Measurements from ENCODE around the gene TBC1D1.

DNA sequence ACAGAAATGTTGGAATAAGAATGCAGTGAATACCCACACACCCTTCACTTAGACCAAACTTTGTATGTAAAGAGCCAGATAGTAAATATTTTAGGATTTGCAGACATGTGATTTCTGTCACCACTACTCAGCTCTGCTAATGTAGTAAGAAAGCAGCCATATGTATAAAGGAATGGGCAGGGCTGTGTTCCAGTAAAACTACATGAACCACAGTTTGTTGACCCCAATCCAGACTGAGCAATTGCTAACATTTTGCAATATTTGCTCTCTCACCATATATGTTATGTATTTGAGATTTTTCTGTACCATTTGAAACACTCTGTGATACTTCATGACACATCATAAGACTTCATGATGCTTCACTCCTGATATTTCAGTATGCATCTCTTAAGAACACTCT lies 32.0 kb upstream of the TBC1D1 start:
- TF ChIP-seq, protein P1, sequence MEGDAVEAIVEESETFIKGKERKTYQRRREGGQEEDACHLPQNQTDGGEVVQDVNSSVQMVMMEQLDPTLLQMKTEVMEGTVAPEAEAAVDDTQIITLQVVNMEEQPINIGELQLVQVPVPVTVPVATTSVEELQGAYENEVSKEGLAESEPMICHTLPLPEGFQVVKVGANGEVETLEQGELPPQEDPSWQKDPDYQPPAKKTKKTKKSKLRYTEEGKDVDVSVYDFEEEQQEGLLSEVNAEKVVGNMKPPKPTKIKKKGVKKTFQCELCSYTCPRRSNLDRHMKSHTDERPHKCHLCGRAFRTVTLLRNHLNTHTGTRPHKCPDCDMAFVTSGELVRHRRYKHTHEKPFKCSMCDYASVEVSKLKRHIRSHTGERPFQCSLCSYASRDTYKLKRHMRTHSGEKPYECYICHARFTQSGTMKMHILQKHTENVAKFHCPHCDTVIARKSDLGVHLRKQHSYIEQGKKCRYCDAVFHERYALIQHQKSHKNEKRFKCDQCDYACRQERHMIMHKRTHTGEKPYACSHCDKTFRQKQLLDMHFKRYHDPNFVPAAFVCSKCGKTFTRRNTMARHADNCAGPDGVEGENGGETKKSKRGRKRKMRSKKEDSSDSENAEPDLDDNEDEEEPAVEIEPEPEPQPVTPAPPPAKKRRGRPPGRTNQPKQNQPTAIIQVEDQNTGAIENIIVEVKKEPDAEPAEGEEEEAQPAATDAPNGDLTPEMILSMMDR (conservative IDR thresholded peaks at IDR 0.05; ENCODE audit: low read depth in 2 of 2): no peak
- TF ChIP-seq POLR2AphosphoS5 (IDR thresholded peaks at IDR 0.05; ENCODE audit: low read depth) (no peak), EZH2 (IDR thresholded peaks at IDR 0.05; ENCODE audit: low read depth, unreplicated experiment) (no peak), JUNB (IDR thresholded peaks at IDR 0.05; ENCODE audit: unreplicated experiment) (no peak), CREB1 (CRISPR knock-in tag; IDR thresholded peaks at IDR 0.05; ENCODE audit: low read depth) (no peak), EZH2phosphoT487 (IDR thresholded peaks at IDR 0.05; ENCODE audit: unreplicated experiment) (no peak), ZNF331 (CRISPR knock-in tag; IDR thresholded peaks at IDR 0.05; ENCODE audit: low read depth) (no peak), NANOG (IDR thresholded peaks at IDR 0.05; ENCODE audit: borderline replicate concordance) (no peak), STAT1 (IDR thresholded peaks at IDR 0.05; ENCODE audit: unreplicated experiment) (no peak)
- TF ChIP-seq, protein P2, sequence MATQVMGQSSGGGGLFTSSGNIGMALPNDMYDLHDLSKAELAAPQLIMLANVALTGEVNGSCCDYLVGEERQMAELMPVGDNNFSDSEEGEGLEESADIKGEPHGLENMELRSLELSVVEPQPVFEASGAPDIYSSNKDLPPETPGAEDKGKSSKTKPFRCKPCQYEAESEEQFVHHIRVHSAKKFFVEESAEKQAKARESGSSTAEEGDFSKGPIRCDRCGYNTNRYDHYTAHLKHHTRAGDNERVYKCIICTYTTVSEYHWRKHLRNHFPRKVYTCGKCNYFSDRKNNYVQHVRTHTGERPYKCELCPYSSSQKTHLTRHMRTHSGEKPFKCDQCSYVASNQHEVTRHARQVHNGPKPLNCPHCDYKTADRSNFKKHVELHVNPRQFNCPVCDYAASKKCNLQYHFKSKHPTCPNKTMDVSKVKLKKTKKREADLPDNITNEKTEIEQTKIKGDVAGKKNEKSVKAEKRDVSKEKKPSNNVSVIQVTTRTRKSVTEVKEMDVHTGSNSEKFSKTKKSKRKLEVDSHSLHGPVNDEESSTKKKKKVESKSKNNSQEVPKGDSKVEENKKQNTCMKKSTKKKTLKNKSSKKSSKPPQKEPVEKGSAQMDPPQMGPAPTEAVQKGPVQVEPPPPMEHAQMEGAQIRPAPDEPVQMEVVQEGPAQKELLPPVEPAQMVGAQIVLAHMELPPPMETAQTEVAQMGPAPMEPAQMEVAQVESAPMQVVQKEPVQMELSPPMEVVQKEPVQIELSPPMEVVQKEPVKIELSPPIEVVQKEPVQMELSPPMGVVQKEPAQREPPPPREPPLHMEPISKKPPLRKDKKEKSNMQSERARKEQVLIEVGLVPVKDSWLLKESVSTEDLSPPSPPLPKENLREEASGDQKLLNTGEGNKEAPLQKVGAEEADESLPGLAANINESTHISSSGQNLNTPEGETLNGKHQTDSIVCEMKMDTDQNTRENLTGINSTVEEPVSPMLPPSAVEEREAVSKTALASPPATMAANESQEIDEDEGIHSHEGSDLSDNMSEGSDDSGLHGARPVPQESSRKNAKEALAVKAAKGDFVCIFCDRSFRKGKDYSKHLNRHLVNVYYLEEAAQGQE (IDR thresholded peaks at IDR 0.05; ENCODE audit: unreplicated experiment): no peak

All from GM23338 (cell line).